Bronchial epithelial cell (primary cell): ENCODE measurements around the gene MCOLN2. TPM values are rescaled to one million over a fixed set of nuclear protein-coding genes. Genes with fewer than 3 reads are reported as not detected.

Experiments
- DNase-seq: peaks from one replicate; pipeline ENCODE4 v3.0.0-alpha.2; 2010; ENCODE audit warnings: low read depth
- FAIRE-seq: peaks from 2 replicates; lab custom pipeline; 2011; peaks lifted over from hg19 to GRCh38; lab: Jason Lieb, UNC
- H3K27me3 ChIP-seq: 2 replicates; pipeline ENCODE4 v1.5.1; 2011; ENCODE audit warnings: low read length; ENCODE audit not compliant: control insufficient read depth, insufficient read depth
- H3K36me3 ChIP-seq: 2 replicates; pipeline ENCODE4 v1.5.1; 2011; ENCODE audit warnings: low read length; ENCODE audit not compliant: control insufficient read depth, insufficient read depth
- H3K4me3 ChIP-seq: 2 replicates; pipeline ENCODE4 v1.5.1; 2011; ENCODE audit warnings: mild to moderate bottlenecking, low read depth, low read length, control low read depth
- CTCF ChIP-seq: IDR thresholded peaks from 2 replicates; pipeline ENCODE4 v1.5.1; 2011; ENCODE audit warnings: mild to moderate bottlenecking, moderate library complexity, low read length, control low read depth, inconsistent platforms; ENCODE audit not compliant: insufficient read depth, severe bottlenecking
- total RNA-seq: library from RNA; depleted of rRNA; stranded (reverse); fragments of >200 nt; gene quantifications from 2 replicates; pipeline ENCODE4 v1.2.1, GENCODE V29; 2014

MCOLN2 gene
- total RNA-seq, 1 donor from 2014 or later = under 0.01 TPM

DNA sequence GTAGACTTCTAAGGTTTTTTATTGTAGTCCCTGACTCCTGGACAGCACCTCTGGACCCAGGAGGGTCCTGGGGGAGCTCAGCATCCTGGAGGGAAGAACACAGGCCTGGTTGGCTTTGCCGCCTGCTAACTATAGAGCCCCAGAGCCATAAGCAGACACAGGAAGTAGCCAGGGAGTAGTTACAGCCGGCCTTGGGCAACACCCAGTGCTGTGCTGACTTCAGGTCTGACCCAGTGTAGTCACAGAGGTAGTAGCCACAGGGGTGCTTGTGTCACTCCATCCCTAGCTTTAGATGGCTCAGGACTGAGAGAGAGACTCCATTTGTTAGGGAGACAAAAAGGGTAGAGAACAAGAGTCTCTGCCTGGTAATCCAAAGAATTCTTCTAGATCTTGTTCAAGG is 21.9 kb downstream of the MCOLN2 start:
- DNase-seq = no peak
- H3K36me3 ChIP-seq = no peaks in the 10 kb centered on the region

GRCh38 chr1:84973498-84974334 is 23.2 kb downstream of the MCOLN2 start:
- Histone ChIP-seq H3K4me3 (no peak overlapping the region), H3K27me3 (no peaks in the 10 kb centered on the region), H3K36me3 (no peaks in the 10 kb centered on the region)
- FAIRE-seq (no peak), DNase-seq (no peak)
- TF ChIP-seq CTCF = no peak

More for the DNA sequence above, 21.9 kb downstream of the MCOLN2 start:
- H3K4me3 ChIP-seq = no peak overlapping the region
- no peaks in the 10 kb centered on the region for H3K27me3 ChIP-seq
- FAIRE-seq = no peak
- no peak for TF ChIP-seq CTCF

DNA sequence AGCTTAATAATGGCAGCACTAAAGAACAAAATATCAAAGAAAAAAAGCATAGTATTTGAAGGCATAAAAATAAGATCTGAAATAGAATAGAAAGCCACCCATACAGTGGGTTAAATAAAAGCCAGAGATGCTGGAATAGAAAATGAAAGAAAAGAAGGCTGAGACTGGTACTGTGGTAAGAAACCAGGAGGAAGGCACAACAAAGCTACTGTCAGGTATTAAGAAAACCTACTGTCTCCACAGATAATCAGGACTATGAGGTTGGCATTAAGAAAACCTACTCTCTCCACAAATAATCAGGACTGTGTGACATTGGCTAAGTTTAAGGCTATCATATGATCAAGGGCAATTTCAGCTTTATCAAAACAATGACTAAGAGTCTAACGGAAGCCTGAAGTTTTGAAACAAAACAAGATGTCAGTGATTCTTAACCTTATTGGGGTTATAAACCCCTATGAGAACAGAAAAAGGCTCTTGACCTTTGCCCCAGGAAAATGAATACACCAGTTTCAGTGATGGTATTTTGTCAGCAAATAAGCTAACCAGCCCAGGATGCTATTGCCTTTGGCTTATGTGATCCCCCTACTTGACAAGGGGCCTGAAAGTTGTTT is 24.4 kb downstream of the MCOLN2 start:
- DNase-seq (no peak), FAIRE-seq (no peak)
- H3K27me3 ChIP-seq = no peaks in the 10 kb centered on the region
- H3K36me3 ChIP-seq = no peaks in the 10 kb centered on the region
- H3K4me3 ChIP-seq = no peak overlapping the region
- TF ChIP-seq CTCF = no peak

DNA sequence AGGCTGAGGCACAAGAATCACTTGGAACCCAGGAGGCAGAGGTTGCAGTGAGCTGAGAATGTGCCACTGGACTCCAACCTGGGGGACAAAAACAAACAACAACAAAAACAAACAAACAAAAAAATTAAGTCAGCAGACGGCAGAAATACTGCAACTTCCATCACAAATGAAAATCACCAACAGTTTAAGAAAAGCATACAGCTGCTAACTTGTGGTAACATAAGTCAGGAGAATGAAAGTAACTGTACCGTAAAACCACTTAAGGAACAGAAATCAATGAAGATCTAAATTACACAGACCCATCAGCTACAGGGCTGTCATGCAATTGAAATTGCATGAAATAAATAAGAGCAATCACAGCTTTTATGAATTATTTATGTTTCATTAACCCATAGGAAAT is 25.0 kb downstream of the MCOLN2 start:
- no peak for TF ChIP-seq CTCF
- H3K27me3 ChIP-seq = no peaks in the 10 kb centered on the region
- H3K36me3 ChIP-seq = no peaks in the 10 kb centered on the region
- DNase-seq = no peak
- no peak overlapping the region for H3K4me3 ChIP-seq
- FAIRE-seq = no peak

GRCh38 chr1:84969489-84970250 is 27.2 kb downstream of the MCOLN2 start:
- no peak for DNase-seq
- H3K27me3 ChIP-seq = no peaks in the 10 kb centered on the region
- FAIRE-seq = no peak
- no peak for TF ChIP-seq CTCF
- no peak overlapping the region for H3K4me3 ChIP-seq
- H3K36me3 ChIP-seq = no peaks in the 10 kb centered on the region
